ENCODE data around the gene MICB.
"Not testable (repeated sequence)": the region's sequence is repeated elsewhere in the genome, so short reads cannot be mapped to it uniquely, and the experiment has no call there.

Gene MICB

GRCh38 chr6:31499648-31500047 is 1.7 kb downstream of the MICB start:
- H3K4me1 ChIP-seq (ENCODE audit: control insufficient read depth, insufficient read depth, low read length); H3K9me3 ChIP-seq (ENCODE audit: control insufficient read depth, insufficient read depth, low read length); H3K27ac ChIP-seq (ENCODE audit: low read length); DNase-seq (ENCODE audit: low read depth, low spot score); H3K36me3 ChIP-seq (ENCODE audit: control insufficient read depth, insufficient read depth, low read length); H3K27me3 ChIP-seq (ENCODE audit: control insufficient read depth, insufficient read depth, low read length); H3K4me3 ChIP-seq (ENCODE audit: low read length): not testable (repeated sequence)
- no CpG with 5 or more reads among the region's 2 CpGs for WGBS (ENCODE audit: insufficient coverage, insufficient read length)

- no peak overlapping the region for H3K27ac ChIP-seq (ENCODE audit: low read length)
- no peaks in the 10 kb centered on the region for H3K9me3 ChIP-seq (ENCODE audit: control insufficient read depth, insufficient read depth, low read length)
- H3K27me3 ChIP-seq (ENCODE audit: control insufficient read depth, insufficient read depth, low read length): no peaks in the 10 kb centered on the region
- DNase-seq (ENCODE audit: low read depth, low spot score): no peak
- H3K36me3 ChIP-seq (ENCODE audit: control insufficient read depth, insufficient read depth, low read length): peaks cover 7% of the 10 kb centered on the region
- no peak overlapping the region for H3K4me3 ChIP-seq (ENCODE audit: low read length)
- H3K4me1 ChIP-seq (ENCODE audit: control insufficient read depth, insufficient read depth, low read length): no peaks in the 10 kb centered on the region
These were observed 4.6 kb downstream of the MICB start for GRCh38 chr6:31502586-31502985.

- not testable (repeated sequence) for H3K4me1 ChIP-seq (ENCODE audit: control insufficient read depth, insufficient read depth, low read length)
- no CpG with 5 or more reads among the region's 2 CpGs for WGBS (ENCODE audit: insufficient coverage, insufficient read length)
- peaks cover 16% of the 10 kb centered on the region for H3K36me3 ChIP-seq (ENCODE audit: control insufficient read depth, insufficient read depth, low read length)
These were observed 11.1 kb downstream of the MICB start for GRCh38 chr6:31509036-31509435.

GRCh38 chr6:31510007-31510406 is 12.1 kb downstream of the MICB start:
- Histone ChIP-seq H3K36me3 (ENCODE audit: control insufficient read depth, insufficient read depth, low read length) (peaks cover 16% of the 10 kb centered on the region), H3K4me3 (ENCODE audit: low read length) (no peak overlapping the region), H3K27me3 (ENCODE audit: control insufficient read depth, insufficient read depth, low read length) (no peaks in the 10 kb centered on the region), H3K4me1 (ENCODE audit: control insufficient read depth, insufficient read depth, low read length) (no peaks in the 10 kb centered on the region), H3K27ac (ENCODE audit: low read length) (no peak overlapping the region), H3K9me3 (ENCODE audit: control insufficient read depth, insufficient read depth, low read length) (no peaks in the 10 kb centered on the region)
- DNase-seq (ENCODE audit: low read depth, low spot score): no peak
- no CpG with 5 or more reads among the region's 4 CpGs for WGBS (ENCODE audit: insufficient coverage, insufficient read length)

More at GRCh38 chr6:31509036-31509435, 11.1 kb downstream of the MICB start:
- not testable (repeated sequence) for H3K9me3 ChIP-seq (ENCODE audit: control insufficient read depth, insufficient read depth, low read length); DNase-seq (ENCODE audit: low read depth, low spot score); H3K27me3 ChIP-seq (ENCODE audit: control insufficient read depth, insufficient read depth, low read length); H3K4me3 ChIP-seq (ENCODE audit: low read length); H3K27ac ChIP-seq (ENCODE audit: low read length)

- H3K27ac ChIP-seq (ENCODE audit: low read length): no peak overlapping the region
These were observed 15.7 kb downstream of the MICB start for GRCh38 chr6:31513456-31514165.

GRCh38 chr6:31521835-31522234 is 23.9 kb downstream of the MICB start:
- H3K4me3 ChIP-seq (ENCODE audit: low read length): no peak overlapping the region
- H3K4me1 ChIP-seq (ENCODE audit: control insufficient read depth, insufficient read depth, low read length): no peaks in the 10 kb centered on the region
- H3K27ac ChIP-seq (ENCODE audit: low read length): no peak overlapping the region
- no CpG with 5 or more reads among the region's 3 CpGs for WGBS (ENCODE audit: insufficient coverage, insufficient read length)
- H3K27me3 ChIP-seq (ENCODE audit: control insufficient read depth, insufficient read depth, low read length): no peaks in the 10 kb centered on the region
- no peaks in the 10 kb centered on the region for H3K9me3 ChIP-seq (ENCODE audit: control insufficient read depth, insufficient read depth, low read length)
- no peak for DNase-seq (ENCODE audit: low read depth, low spot score)
- no peaks in the 10 kb centered on the region for H3K36me3 ChIP-seq (ENCODE audit: control insufficient read depth, insufficient read depth, low read length)

More at GRCh38 chr6:31513456-31514165, 15.7 kb downstream of the MICB start:
- Histone ChIP-seq H3K9me3 (ENCODE audit: control insufficient read depth, insufficient read depth, low read length) (no peaks in the 10 kb centered on the region), H3K27me3 (ENCODE audit: control insufficient read depth, insufficient read depth, low read length) (no peaks in the 10 kb centered on the region), H3K4me3 (ENCODE audit: low read length) (no peak overlapping the region), H3K4me1 (ENCODE audit: control insufficient read depth, insufficient read depth, low read length) (no peaks in the 10 kb centered on the region; the same call in 1 of the 2 replicates), H3K36me3 (ENCODE audit: control insufficient read depth, insufficient read depth, low read length) (peaks cover 10% of the 10 kb centered on the region)
- WGBS (ENCODE audit: insufficient coverage, insufficient read length): no CpG with 5 or more reads among the region's 5 CpGs
- DNase-seq (ENCODE audit: low read depth, low spot score): no peak

GRCh38 chr6:31525553-31525931 is 27.6 kb downstream of the MICB start:
- peaks cover 11% of the 10 kb centered on the region for H3K36me3 ChIP-seq (ENCODE audit: control insufficient read depth, insufficient read depth, low read length)
- WGBS (ENCODE audit: insufficient coverage, insufficient read length): no CpG with 5 or more reads among the region's 8 CpGs
- DNase-seq (ENCODE audit: low read depth, low spot score): no peak
- no peak overlapping the region for H3K4me3 ChIP-seq (ENCODE audit: low read length)
- H3K9me3 ChIP-seq (ENCODE audit: control insufficient read depth, insufficient read depth, low read length): no peaks in the 10 kb centered on the region
- no peaks in the 10 kb centered on the region for H3K4me1 ChIP-seq (ENCODE audit: control insufficient read depth, insufficient read depth, low read length)
- H3K27ac ChIP-seq (ENCODE audit: low read length): no peak overlapping the region
- H3K27me3 ChIP-seq (ENCODE audit: control insufficient read depth, insufficient read depth, low read length): no peaks in the 10 kb centered on the region

GRCh38 chr6:31525932-31526591 is 28.1 kb downstream of the MICB start:
- Histone ChIP-seq H3K4me3 (ENCODE audit: low read length) (no peak overlapping the region), H3K9me3 (ENCODE audit: control insufficient read depth, insufficient read depth, low read length) (no peaks in the 10 kb centered on the region), H3K27ac (ENCODE audit: low read length) (no peak overlapping the region), H3K27me3 (ENCODE audit: control insufficient read depth, insufficient read depth, low read length) (no peaks in the 10 kb centered on the region), H3K36me3 (ENCODE audit: control insufficient read depth, insufficient read depth, low read length) (peaks cover 16% of the 10 kb centered on the region), H3K4me1 (ENCODE audit: control insufficient read depth, insufficient read depth, low read length) (no peaks in the 10 kb centered on the region)
- DNase-seq (ENCODE audit: low read depth, low spot score): no peak
- WGBS (ENCODE audit: insufficient coverage, insufficient read length): no CpG with 5 or more reads among the region's 4 CpGs

- no peak for DNase-seq (ENCODE audit: low read depth, low spot score)
- peaks cover 32% of the 10 kb centered on the region for H3K36me3 ChIP-seq (ENCODE audit: control insufficient read depth, insufficient read depth, low read length)
- no peaks in the 10 kb centered on the region for H3K27me3 ChIP-seq (ENCODE audit: control insufficient read depth, insufficient read depth, low read length)
- WGBS (ENCODE audit: insufficient coverage, insufficient read length): no CpG with 5 or more reads among the region's 4 CpGs
- H3K9me3 ChIP-seq (ENCODE audit: control insufficient read depth, insufficient read depth, low read length): no peaks in the 10 kb centered on the region
- no peak overlapping the region for H3K27ac ChIP-seq (ENCODE audit: low read length)
- no peaks in the 10 kb centered on the region for H3K4me1 ChIP-seq (ENCODE audit: control insufficient read depth, insufficient read depth, low read length)
- H3K4me3 ChIP-seq (ENCODE audit: low read length): no peak overlapping the region
These were observed 30.4 kb downstream of the MICB start for GRCh38 chr6:31528307-31528777.

GRCh38 chr6:31528821-31529328 is 30.9 kb downstream of the MICB start, which contains the start of gene MCCD1:
TSS of gene MCCD1 (plus strand) at chr6:31528962. CDS start at chr6:31529015, 53 bp downstream.
- Histone ChIP-seq H3K27me3 (ENCODE audit: control insufficient read depth, insufficient read depth, low read length) (no peaks in the 10 kb centered on the region), H3K9me3 (ENCODE audit: control insufficient read depth, insufficient read depth, low read length) (no peaks in the 10 kb centered on the region), H3K36me3 (ENCODE audit: control insufficient read depth, insufficient read depth, low read length) (peaks cover 37% of the 10 kb centered on the region), H3K4me3 (ENCODE audit: low read length) (no peak within 1 kb of the TSS), H3K4me1 (ENCODE audit: control insufficient read depth, insufficient read depth, low read length) (no peaks in the 10 kb centered on the region), H3K27ac (ENCODE audit: low read length) (no peak within 1 kb of the TSS)
- no CpG with 5 or more reads among the region's 7 CpGs for WGBS (ENCODE audit: insufficient coverage, insufficient read length)
- no peak for DNase-seq (ENCODE audit: low read depth, low spot score)
